Measurements from ENCODE around the gene C17orf67. TPM values are rescaled to one million over a fixed set of nuclear protein-coding genes. Genes with fewer than 3 reads are reported as not detected.

The C17orf67 gene, protein sequence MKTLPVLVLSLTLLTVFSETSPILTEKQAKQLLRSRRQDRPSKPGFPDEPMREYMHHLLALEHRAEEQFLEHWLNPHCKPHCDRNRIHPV
- 1 to 10 TPM in 1 of 6 experiments, under 1 TPM in 5; 0.31 to 1.1 (median 0.78) TPM for total RNA-seq
- long read RNA-seq: 0 reads

DNA sequence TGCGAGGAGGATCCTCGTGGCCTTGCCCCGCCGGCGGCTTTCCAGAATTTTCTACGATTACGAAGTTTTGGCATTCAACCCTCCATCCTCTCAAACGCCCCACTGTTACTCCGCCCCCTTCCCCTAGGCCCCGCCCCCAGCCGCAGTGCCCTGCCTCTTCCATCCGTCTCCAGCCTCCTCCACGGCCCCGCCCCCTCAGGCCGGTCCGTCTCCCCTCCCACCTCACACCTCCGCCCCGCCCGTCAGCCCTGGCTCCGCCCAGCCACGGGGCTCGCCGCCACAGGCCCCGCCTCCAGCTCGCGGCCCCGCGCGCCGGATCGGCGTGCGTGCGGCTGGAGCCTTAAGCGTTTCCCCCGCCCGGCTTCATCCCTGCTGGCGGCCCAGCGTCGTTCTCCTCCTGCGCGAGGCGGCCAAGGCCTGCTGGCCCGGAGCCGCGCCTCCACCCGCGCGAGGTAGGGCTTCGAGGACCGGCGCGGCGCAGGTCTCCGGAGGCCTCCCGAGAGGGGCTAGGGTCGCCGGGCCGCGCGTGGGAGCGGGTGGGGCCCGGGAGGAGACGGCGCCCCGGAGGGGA, at the start of gene C17orf67, which contains the start of gene DGKE:
TSS of gene C17orf67 (minus strand) at position 112 of the 571 bp plus-strand sequence. CDS start 18,110 bp downstream, outside the sequence.
TSS of gene DGKE (plus strand) at position 343 of the 571 bp plus-strand sequence. CDS start 645 bp downstream, outside the sequence.
- TF ChIP-seq POLR2A (IDR thresholded peaks at IDR 0.05): peak; percentile 57
- TF ChIP-seq, protein P1, sequence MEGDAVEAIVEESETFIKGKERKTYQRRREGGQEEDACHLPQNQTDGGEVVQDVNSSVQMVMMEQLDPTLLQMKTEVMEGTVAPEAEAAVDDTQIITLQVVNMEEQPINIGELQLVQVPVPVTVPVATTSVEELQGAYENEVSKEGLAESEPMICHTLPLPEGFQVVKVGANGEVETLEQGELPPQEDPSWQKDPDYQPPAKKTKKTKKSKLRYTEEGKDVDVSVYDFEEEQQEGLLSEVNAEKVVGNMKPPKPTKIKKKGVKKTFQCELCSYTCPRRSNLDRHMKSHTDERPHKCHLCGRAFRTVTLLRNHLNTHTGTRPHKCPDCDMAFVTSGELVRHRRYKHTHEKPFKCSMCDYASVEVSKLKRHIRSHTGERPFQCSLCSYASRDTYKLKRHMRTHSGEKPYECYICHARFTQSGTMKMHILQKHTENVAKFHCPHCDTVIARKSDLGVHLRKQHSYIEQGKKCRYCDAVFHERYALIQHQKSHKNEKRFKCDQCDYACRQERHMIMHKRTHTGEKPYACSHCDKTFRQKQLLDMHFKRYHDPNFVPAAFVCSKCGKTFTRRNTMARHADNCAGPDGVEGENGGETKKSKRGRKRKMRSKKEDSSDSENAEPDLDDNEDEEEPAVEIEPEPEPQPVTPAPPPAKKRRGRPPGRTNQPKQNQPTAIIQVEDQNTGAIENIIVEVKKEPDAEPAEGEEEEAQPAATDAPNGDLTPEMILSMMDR (IDR thresholded peaks at IDR 0.05): no peak
- Histone ChIP-seq H3K4me1 (peaks cover 0 to 12% (median 6%) of the 10 kb centered on the region in 4 donors), H3K27me3 (no peaks in the 10 kb centered on the region), H3K36me3 (no peaks in the 10 kb centered on the region), H3K27ac (peak within 1 kb of the TSS; percentile 84 to 94 (median 88)), H3K9me3 (no peaks in the 10 kb centered on the region), H3K4me3 (peak within 1 kb of the TSS; percentile 64 to 77 (median 69))
- ATAC-seq (peak; percentile 96 to 98 (median 96)), DNase-seq (peak; percentile 100)
- intact Hi-C loops (cut with DNase I): no loop called here
- WGBS (ENCODE audit: insufficient coverage, low coverage, low lambda C conversion rate, missing lambda C conversion rate): 2% methylated on average over 11 of the region's 66 CpGs

DNA sequence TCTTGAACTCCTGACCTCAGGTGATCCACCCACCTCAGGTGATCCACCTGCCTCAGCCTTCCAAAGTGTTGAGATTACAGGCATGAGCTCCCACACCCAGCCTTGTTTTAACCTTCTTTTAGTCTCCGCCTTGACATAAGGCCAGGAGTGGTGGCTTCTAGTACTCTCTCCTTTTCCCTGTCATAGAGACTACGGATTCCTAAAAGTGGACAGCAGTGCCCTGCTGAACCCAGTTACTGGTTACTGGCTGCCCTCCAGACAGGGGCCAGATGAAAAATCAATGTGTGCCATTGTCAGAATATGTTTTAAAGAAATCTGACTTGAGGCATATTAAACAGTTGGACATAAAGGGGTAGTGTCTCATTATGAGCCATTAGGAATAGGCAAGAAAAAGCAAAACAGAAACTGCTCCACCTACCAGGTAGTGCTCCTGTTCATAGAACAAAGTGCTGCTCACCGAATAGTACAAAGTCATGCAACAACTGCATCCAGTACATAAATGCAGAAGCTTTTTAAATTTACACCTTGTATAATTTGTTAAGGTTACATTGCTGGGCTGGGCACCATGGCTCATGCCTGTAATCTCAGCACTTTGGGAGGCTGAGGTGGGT, 48.1 kb upstream of the C17orf67 start:
- no peak for DNase-seq
- H3K4me1 ChIP-seq: peaks cover 0 to 9% (median 0%) of the 10 kb centered on the region in 4 donors
- intact Hi-C loops (cut with DNase I): no loop called here
- H3K36me3 ChIP-seq: no peaks in the 10 kb centered on the region
- no peak overlapping the region for H3K27ac ChIP-seq
- TF ChIP-seq POLR2A (IDR thresholded peaks at IDR 0.05): no peak
- TF ChIP-seq, protein P1 (IDR thresholded peaks at IDR 0.05): no peak
- H3K4me3 ChIP-seq: no peak overlapping the region
- ATAC-seq: peak; percentile 33 to 52 (median 45)
- no peaks in the 10 kb centered on the region for H3K27me3 ChIP-seq
- H3K9me3 ChIP-seq: no peaks in the 10 kb centered on the region
- 31% methylated on average over 2 of the region's 3 CpGs for WGBS (ENCODE audit: insufficient coverage, low coverage, low lambda C conversion rate, missing lambda C conversion rate)

DNA sequence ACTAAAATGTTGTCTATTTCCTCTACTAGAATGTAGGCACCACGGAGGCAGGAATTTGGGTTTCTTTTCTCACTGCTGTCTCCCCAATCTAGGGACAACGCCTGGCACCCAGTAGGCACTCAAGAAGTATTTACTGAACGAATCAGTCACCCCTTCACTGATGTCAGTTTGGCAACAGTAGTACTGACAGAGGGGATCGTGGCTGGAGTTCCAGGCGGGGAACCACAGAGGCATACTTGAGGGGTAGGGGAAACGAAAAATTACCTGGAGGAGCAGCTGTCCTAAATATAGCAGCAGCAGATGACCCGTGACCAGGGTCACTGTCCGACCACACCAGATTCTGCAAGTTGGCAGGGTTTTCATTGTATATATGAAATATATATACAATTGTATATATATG, 46.9 kb upstream of the C17orf67 start:
- DNase-seq (no peak), ATAC-seq (no peak)
- no peaks in the 10 kb centered on the region for H3K36me3 ChIP-seq
- no peaks in the 10 kb centered on the region for H3K27me3 ChIP-seq
- WGBS (ENCODE audit: insufficient coverage, low coverage, low lambda C conversion rate, missing lambda C conversion rate): 50% methylated on average over 5 of the region's 8 CpGs
- H3K4me1 ChIP-seq: peaks cover 0 to 7% (median 0%) of the 10 kb centered on the region in 4 donors
- H3K27ac ChIP-seq: no peak overlapping the region
- H3K9me3 ChIP-seq: no peaks in the 10 kb centered on the region
- no peak overlapping the region for H3K4me3 ChIP-seq
- intact Hi-C loops (cut with DNase I): no loop called here
- no peak for TF ChIP-seq POLR2A (IDR thresholded peaks at IDR 0.05)
- TF ChIP-seq, protein P1 (IDR thresholded peaks at IDR 0.05): no peak

DNA sequence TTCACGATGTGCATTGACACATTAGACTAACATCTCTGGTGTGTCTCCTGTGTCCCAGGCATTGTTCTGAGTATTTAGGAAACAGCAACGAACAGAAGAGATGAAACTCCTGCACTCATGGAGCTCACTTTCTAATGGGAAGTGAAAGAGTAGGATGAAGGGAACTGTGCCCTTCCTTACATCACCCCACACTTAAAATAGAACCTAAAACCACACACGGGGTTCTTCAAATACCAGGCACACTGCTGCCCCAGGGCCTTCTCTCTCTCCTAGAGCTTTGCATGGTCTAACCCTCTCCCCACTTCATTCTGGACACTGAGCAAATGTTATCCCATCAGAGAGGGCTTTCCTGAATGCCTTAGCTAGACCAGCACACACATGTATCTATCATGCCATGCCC, 46.4 kb upstream of the C17orf67 start:
- ATAC-seq: no peak

More for the DNA sequence above, 46.4 kb upstream of the C17orf67 start:
- 68% methylated on average over 3 of the region's 3 CpGs for WGBS (ENCODE audit: insufficient coverage, low coverage, low lambda C conversion rate, missing lambda C conversion rate)
- Histone ChIP-seq H3K9me3 (no peaks in the 10 kb centered on the region), H3K27ac (no peak overlapping the region), H3K27me3 (no peaks in the 10 kb centered on the region), H3K36me3 (no peaks in the 10 kb centered on the region), H3K4me3 (no peak overlapping the region), H3K4me1 (peaks cover 0 to 7% (median 0%) of the 10 kb centered on the region in 4 donors)
- intact Hi-C loops (cut with DNase I): no loop called here
- TF ChIP-seq, protein P1 (IDR thresholded peaks at IDR 0.05): no peak
- no peak for TF ChIP-seq POLR2A (IDR thresholded peaks at IDR 0.05)
- no peak for DNase-seq
